Uterus (tissue), 4 donors: Measurements from ENCODE around the gene OBSCN. TPM values are rescaled to one million over a fixed set of nuclear protein-coding genes. Genes with fewer than 3 reads are reported as not detected.

Source experiments
- DNase-seq, 2 donors: peaks; one replicate each; pipeline ENCODE4 v3.0.0-alpha.2; 2019 to 2020
- H3K27ac ChIP-seq, 2 donors: fragments of 200-600 bp; sonication (generic); 1 replicate in 1 of 2; 2 replicates in 1 of 2; pipeline ENCODE4 v1.5.1; 2016 to 2018
- H3K27me3 ChIP-seq, 2 donors: fragments of 200-600 bp; sonication (generic); one replicate each; pipeline ENCODE4 v1.5.1; 2018 to 2019; ENCODE audit warnings: control low read depth in 1 of 2
- H3K36me3 ChIP-seq, 2 donors: fragments of 200-600 bp; sonication (generic); one replicate each; pipeline ENCODE4 v1.5.1; 2019; ENCODE audit warnings: control low read depth in 1 of 2
- H3K4me1 ChIP-seq, 2 donors: fragments of 200-600 bp; sonication (generic); one replicate each; pipeline ENCODE4 v1.5.1; 2018 to 2019; ENCODE audit warnings: control low read depth in 1 of 2
- H3K4me3 ChIP-seq, 2 donors: fragments of 200-600 bp; sonication (generic); 1 replicate in 1 of 2; 2 replicates in 1 of 2; pipeline ENCODE4 v1.5.1; 2018 to 2019; ENCODE audit warnings: mild to moderate bottlenecking in 1 of 2
- H3K9me3 ChIP-seq, 2 donors: fragments of 200-600 bp; sonication (generic); one replicate each; pipeline ENCODE4 v1.5.1; 2019; ENCODE audit warnings: control low read depth in 1 of 2
- POLR2A ChIP-seq, 2 donors: fragments of 450-650 bp; IDR thresholded peaks; one replicate each; pipeline ENCODE4 v1.6.1; 2016; ENCODE audit warnings: antibody characterized with exemption in 2 of 2, mild to moderate bottlenecking in 1 of 2, moderate library complexity in 1 of 2
- intact Hi-C: fragments of 100-400 bp; cut with DNase I; formaldehyde crosslinking; loops from one replicate; pipeline ENCODE4 v1.15.1; 2023; ENCODE audit warnings: low total_unique reads
- total RNA-seq, 4 donors: library from RNA; depleted of rRNA in 3 of 4; stranded (reverse); fragments of >200 nt in 3 of 4; gene quantifications; one replicate each; pipeline versions ENCODE4 v1.1.0 to v1.2.4, GENCODE V29; 2014 to 2023
- TF ChIP-seq, protein P1 (sequence below), 4 experiments: fragments of 200-600 bp in 2 of 4; fragments of 450-650 bp in 2 of 4; sonication (generic) in 2 of 4; IDR thresholded peaks; one replicate each; pipeline ENCODE4 v1.5.1; 2016 to 2019; ENCODE audit warnings: antibody characterized with exemption in 4 of 4, mild to moderate bottlenecking in 2 of 4, moderate library complexity in 1 of 4
- donor health status: DM: yes; HTN: yes; CAD: no.

Gene OBSCN
- total RNA-seq, 4 donors from 2014 or later = 5.9 to 53.2 (median 22.4) TPM

DNA sequence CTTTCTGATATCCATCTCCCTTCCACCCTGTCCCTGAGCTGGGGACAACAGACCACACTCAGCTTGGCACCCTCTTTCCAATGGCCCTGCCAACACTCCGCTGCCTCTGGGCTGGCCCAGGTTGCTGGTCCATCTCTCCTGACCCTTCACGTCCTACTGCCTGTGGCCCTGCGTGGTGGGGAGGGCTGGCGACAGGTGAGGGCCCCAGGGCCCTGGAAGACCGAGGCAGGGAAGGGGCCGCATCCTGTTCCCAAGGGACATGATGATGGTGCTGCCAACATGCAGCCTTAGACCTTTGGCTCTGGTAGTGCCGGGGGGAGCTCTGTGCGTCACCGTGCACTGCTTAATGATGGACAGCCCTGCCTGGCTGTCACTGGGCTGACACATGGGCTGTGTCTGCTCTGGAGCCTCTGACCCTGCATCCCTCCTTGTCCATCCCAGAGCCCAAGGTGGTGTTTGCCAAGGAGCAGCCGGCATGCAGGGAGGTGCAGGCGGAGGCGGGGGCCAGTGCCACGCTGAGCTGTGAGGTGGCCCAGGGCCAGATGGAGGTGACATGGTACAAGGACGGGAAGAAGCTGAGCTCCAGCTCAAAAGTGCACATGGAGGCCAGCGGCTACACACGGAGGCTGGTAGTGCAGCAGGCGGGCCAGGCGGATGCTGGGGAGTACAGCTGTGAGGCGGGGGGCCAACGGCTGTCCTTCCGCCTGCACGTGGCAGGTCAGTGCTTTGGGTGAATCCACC is 65.2 kb downstream of the OBSCN start:
- TF ChIP-seq POLR2A (IDR thresholded peaks at IDR 0.05) = no peak
- TF ChIP-seq, protein P1, sequence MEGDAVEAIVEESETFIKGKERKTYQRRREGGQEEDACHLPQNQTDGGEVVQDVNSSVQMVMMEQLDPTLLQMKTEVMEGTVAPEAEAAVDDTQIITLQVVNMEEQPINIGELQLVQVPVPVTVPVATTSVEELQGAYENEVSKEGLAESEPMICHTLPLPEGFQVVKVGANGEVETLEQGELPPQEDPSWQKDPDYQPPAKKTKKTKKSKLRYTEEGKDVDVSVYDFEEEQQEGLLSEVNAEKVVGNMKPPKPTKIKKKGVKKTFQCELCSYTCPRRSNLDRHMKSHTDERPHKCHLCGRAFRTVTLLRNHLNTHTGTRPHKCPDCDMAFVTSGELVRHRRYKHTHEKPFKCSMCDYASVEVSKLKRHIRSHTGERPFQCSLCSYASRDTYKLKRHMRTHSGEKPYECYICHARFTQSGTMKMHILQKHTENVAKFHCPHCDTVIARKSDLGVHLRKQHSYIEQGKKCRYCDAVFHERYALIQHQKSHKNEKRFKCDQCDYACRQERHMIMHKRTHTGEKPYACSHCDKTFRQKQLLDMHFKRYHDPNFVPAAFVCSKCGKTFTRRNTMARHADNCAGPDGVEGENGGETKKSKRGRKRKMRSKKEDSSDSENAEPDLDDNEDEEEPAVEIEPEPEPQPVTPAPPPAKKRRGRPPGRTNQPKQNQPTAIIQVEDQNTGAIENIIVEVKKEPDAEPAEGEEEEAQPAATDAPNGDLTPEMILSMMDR (IDR thresholded peaks at IDR 0.05) = no peak
- Histone ChIP-seq H3K36me3 (no peaks in the 10 kb centered on the region), H3K9me3 (no peaks in the 10 kb centered on the region), H3K4me3 (no peak overlapping the region), H3K4me1 (no peaks in the 10 kb centered on the region), H3K27me3 (no peaks in the 10 kb centered on the region), H3K27ac (no peak overlapping the region)
- intact Hi-C loops = no loop called here
- DNase-seq = no peak

DNA sequence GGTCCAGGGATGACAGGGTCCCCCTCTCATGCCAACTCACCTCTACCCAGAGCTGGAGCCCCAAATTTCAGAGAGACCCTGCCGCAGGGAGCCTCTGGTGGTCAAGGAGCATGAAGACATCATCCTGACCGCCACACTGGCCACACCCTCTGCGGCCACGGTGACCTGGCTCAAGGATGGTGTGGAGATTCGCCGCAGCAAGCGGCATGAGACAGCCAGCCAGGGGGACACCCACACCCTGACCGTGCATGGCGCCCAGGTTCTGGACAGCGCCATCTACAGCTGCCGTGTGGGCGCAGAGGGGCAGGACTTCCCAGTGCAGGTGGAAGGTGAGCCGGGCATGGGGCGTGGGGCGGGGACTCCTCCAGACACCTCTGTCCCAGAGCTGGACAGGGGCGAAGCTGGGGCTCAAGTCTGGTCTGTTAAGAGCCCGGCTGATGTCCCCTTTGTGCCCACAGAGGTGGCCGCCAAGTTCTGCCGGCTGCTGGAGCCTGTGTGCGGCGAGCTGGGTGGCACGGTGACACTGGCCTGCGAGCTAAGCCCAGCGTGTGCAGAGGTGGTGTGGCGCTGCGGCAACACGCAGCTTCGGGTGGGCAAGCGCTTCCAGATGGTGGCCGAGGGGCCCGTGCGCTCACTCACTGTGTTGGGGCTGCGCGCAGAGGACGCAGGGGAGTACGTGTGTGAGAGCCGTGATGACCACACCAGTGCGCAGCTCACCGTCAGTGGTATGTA is 66.0 kb downstream of the OBSCN start:
- intact Hi-C loops = no loop called here
- DNase-seq = no peak
- no peaks in the 10 kb centered on the region for H3K36me3 ChIP-seq

DNA sequence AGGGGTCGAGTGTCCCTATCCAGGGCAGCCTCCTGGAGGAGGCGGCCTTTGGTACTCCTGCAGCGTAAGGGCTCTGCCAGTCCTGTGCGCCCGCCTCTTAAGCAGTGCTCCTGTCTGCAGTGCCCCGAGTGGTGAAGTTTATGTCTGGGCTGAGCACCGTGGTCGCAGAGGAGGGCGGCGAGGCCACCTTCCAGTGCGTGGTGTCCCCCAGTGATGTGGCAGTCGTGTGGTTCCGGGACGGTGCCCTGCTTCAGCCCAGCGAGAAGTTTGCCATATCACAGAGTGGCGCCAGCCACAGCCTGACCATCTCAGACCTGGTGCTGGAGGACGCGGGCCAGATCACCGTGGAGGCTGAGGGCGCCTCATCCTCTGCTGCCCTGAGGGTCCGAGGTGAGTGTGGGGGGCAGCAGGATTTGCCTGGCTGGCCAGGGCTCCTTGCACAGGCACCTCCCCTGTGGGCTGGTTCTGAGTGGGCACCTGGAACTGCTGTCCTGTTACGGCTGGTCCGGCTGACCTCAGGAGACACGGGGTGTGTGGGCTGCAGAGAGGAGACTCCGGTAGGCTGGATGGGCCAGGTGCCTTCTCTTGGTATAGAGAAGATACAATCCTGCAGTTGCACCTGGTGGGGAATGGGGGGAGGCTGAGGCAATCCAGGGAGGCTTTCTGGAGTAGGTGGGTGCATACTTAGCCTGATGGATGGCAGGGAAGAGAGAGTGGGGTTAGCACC is 66.8 kb downstream of the OBSCN start:
- Histone ChIP-seq H3K36me3 (no peaks in the 10 kb centered on the region), H3K27me3 (no peaks in the 10 kb centered on the region), H3K27ac (no peak overlapping the region), H3K4me3 (no peak overlapping the region), H3K4me1 (no peaks in the 10 kb centered on the region), H3K9me3 (no peaks in the 10 kb centered on the region)
- TF ChIP-seq, protein P1 (IDR thresholded peaks at IDR 0.05) = no peak
- TF ChIP-seq POLR2A (IDR thresholded peaks at IDR 0.05) = no peak
- peak in 1 of 2 donors; percentile 13 for DNase-seq
- intact Hi-C loops = no loop called here

More for the DNA sequence above, 66.0 kb downstream of the OBSCN start:
- TF ChIP-seq, protein P1 (IDR thresholded peaks at IDR 0.05) = no peak
- no peak for TF ChIP-seq POLR2A (IDR thresholded peaks at IDR 0.05)
- Histone ChIP-seq H3K9me3 (no peaks in the 10 kb centered on the region), H3K27ac (no peak overlapping the region), H3K4me1 (no peaks in the 10 kb centered on the region), H3K4me3 (no peak overlapping the region), H3K27me3 (no peaks in the 10 kb centered on the region)

DNA sequence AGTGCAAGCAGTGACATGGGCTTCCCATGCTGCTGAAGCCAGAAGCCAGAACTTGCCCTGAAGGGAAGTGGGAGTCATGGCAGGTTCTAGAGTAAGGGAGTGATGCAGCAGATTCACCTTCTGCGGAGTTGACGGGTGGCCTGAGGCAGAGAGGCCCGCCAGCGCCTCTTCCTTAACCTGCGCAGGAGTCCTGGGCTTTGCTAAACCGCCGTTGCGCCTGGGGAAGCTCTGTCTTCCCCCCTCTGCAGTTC is 67.3 kb downstream of the OBSCN start:
- intact Hi-C loops = no loop called here
- Histone ChIP-seq H3K27ac (peak overlapping the region; percentile 50 to 79), H3K4me3 (peak overlapping the region; percentile 49 to 54), H3K27me3 (no peaks in the 10 kb centered on the region), H3K4me1 (no peaks in the 10 kb centered on the region), H3K36me3 (no peaks in the 10 kb centered on the region), H3K9me3 (no peaks in the 10 kb centered on the region)
- no peak for DNase-seq
- TF ChIP-seq POLR2A (IDR thresholded peaks at IDR 0.05) = no peak
- TF ChIP-seq, protein P1 (IDR thresholded peaks at IDR 0.05) = no peak
